RKO (cell line): ENCODE measurements around the gene TENT4A.
"Not testable (repeated sequence)": the region's sequence is repeated elsewhere in the genome, so short reads cannot be mapped to it uniquely, and the experiment has no call there.

Experiments used
- DNase-seq: peaks from one replicate; pipeline ENCODE4 v3.0.0-alpha.2; 2016; ENCODE audit warnings: low spot score

TENT4A gene

DNA sequence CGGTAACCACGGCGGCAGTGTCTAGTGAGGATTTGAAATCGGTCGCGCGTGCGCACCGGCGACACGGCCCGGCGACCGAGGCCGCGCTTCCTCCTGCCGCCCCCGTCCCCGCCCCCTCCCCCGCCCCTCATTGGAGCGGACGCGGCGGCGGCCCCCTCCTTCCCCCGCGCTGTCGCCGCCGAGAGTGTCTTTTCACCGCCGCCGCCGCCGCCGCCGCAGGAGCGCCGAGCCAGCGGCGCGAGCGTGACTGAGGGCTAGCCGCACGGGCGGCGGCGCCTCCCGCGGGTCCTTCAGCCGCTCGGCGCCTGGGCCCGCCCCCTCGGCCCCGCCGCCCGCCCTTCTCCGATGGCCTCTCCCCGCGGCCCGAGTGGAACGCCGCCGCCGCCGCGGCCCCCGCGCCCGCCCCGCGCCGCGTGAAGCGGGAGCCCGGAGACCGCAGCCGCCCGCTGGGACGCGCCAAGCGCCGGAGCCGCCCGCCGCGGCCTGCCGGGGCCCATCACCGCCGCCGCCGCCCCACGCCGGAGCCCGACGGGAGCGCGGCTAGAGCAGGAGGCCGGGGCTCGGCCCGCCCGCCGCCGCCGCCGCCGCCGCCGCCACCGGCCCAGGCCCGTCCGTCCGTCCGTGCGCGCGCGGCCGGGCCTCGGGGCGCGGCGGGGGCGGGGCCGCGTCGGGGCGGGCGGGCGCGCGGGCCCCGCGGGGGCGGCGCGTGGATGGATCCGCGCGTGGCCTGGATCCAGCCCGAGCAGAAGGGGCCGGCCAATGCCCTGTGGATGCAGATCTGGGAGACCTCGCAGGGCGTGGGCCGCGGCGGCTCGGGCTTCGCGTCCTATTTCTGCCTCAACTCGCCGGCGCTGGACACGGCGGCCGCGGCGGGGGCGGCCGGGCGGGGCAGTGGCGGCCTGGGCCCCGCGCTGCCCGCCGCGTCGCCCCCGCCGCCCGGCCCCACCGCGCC is at the start of gene TENT4A:
TSS of gene TENT4A (plus strand) at position 159 of the 952 bp plus-strand sequence. CDS start at position 711, 552 bp downstream.
- no peak for DNase-seq

DNA sequence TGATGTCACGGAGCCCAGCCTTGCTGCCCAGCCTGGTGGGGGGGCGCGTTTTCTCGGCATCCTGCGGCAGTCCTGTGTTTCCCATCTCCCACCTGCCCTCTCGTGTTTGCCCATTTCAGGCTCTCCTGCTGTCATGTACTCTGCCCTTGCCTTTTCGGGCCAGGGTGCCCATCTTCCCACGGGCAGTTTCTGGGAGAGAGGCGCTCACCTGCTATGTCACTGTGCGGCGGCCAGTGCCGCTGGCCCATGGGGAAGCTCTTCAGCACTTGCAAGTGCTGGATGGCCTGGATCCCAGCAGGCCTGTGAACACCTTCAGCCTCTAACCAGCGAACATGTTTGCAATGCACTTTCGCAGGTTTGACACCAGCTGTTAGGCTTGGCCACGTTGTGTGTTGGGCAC is 46.5 kb upstream of the TENT4A start:
- DNase-seq, result no peak

DNA sequence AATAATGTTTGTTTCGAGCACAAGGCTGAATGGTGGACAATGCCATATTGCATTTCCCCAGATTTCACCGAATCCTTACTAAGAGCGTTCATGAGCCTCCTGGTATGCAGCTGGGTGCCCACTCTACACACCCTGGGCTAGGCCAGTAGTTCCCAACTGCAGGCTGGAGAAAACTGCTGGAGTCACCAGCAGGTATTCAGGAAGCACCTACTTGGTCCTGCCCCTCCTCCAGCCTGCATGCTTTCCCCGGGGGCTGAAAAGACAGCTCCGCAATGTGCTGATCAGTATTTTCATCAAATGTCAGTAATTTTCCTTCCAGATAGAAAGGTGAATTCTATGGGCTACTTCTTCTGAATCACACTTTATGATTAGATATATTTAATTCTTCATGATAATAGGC is 45.6 kb upstream of the TENT4A start:
- DNase-seq, result no peak

DNA sequence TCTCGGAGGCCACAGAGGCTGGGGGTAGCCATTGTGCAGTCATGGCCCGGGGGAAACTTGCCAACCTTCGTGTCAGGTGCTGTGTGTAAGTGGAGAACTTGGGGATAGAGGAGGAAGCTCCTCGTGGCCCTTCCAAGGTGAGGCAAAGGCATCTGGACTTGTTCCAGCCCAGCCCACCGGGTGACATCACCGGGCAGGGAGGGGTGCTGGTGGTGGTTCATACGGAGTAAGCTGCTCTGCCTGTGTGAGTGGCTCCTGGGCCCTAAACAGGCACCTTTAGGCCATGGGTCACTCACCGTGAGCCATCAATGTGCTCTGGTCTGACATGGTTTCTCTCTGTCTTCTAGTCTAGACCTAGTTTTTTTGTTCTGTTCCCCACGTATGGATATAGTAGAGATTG is 44.5 kb upstream of the TENT4A start:
- not testable (repeated sequence) for DNase-seq

DNA sequence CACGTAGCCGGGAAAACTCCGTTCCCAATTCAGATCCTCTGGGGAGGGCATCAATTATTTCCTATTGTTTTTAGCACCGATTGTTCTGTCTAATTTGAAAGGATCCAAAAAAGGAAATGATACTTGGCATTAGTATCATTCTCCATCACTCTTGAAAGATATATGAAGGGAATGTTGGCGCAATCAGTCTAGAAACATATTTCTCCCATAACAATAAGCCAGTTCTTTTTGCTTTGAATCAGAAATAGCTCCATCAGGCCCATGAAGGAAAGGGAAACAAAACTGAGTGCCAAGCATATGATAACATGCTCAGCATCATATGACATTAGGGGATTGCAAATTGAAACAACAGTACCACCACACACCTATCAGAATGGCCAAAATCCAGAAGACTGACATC is 40.2 kb upstream of the TENT4A start:
- DNase-seq, result no peak

DNA sequence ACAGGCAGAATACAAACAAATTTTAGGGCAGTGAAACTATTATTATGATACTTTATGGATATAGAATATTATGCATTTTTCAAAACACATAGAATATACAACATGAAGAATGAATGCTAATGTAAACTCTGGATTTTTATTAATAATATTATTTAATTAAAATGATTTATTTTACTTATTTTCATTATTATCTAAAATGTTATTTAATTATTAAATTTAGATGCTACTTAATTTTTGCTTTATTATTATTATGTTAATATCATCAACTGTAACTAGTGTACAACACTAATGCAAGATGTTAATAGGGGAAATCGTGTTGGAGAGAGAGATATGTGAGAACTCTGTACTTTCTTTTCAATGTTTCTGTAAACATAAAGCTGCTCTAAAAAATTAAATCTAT is 39.3 kb upstream of the TENT4A start:
- DNase-seq, result no peak

DNA sequence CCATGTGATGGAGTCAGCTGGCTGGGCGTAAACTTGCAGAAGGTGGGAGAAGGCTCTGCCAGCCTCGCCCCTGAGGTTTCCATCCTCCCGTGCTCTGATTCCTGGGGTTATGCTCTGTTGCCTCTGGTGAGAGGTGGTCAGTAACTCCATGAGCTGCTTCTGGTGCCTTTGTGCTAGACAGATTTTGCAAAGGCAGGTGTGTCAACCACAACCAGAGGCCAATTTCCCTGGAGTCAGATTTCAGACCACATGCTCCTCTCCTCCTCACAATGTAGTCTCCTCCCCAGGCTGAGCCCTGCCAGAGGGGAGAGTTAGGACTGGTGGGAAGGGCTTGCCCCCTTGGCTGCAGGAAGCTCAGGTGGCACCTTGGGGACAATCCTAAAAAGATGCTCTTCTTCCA is 38.8 kb upstream of the TENT4A start:
- no peak for DNase-seq

DNA sequence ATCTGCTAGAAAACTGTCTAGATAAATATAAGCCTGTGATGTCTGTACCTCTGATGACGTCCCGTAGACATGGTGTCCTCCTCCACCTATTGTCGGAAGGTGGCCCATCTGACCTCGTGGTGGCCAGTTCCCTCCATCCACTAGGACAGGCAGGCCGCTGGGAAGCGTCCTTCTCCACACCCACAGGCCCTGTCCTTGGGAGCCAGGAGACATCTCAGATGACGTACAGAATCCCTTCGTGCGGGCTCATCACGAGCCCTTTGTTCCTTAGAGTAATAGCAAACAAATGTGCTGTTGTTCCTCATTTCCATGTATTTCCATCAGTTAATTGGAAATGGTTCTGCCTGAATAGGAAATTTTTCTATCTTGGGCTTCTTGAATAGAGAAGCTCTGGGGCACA is 38.3 kb upstream of the TENT4A start:
- no peak for DNase-seq

DNA sequence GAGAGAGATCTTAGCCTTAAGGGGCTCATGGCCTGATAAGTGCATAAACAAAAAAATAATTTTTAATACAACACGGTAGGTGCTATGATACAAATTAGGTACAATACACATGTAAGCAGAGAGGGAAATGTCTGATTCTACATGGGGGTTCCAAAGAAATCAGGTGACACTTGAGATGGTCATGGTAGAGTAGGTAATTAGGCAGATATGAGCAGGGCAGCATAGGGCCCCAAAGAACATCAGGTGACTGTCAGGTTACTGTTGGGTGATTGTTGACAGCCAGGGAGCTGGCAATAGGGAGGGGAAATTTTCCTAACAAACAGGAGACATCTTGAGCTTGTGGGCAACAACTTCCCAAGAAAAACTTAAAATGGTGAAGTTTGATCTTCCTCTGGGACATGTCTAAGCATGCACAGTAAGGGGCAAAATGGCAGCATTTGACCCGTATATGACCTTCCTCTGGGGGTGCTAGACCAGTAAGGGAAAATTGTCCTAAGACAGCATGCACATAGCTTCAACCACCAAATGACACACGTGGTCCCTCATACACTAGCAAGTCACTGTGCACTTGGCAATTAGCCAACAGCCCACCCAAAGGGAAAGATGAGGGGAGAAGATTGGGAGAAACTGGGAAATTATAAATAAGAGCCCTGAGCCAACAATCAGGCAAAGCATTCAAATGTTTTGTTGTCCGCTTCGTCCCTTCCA is 37.3 kb upstream of the TENT4A start:
- DNase-seq, result no peak

DNA sequence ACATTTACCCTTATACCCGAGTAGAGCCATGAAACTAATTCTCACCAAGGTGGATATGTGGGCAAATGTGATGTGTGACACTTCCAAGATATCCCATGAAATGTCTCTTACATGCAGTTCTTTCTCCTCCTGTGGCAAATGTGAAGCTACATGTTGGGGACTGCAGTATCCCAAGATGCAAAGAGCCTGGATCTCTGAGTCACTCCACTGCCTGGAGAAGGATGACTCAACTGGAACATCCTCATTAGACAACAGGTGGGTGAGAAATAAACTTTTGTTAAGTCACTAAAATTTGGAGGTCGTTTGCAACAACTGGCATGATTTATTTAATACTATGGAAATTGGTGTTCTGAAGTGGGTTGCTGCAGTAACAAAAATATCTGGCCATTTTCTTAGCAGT is 36.5 kb upstream of the TENT4A start:
- DNase-seq, result peak; percentile 51

DNA sequence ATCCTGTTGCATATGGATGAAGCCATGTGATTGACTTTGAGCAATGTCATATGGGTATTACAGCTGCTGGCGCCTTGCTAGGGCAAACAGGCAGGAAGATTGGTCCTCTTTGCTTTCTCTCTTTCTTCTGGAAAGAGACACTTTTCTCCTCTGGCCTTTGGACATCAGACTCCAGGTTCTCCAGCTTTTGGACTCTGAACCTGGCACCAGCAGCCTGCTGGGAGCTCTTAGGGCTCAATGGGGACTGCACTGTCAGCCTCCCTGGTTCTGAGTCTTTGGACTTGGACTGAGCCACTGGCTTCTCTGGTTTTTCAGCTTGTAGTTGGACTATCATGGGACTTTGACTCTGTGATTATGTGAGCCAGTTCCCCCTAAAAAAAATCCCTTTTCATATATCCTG is 34.8 kb upstream of the TENT4A start:
- no peak for DNase-seq

DNA sequence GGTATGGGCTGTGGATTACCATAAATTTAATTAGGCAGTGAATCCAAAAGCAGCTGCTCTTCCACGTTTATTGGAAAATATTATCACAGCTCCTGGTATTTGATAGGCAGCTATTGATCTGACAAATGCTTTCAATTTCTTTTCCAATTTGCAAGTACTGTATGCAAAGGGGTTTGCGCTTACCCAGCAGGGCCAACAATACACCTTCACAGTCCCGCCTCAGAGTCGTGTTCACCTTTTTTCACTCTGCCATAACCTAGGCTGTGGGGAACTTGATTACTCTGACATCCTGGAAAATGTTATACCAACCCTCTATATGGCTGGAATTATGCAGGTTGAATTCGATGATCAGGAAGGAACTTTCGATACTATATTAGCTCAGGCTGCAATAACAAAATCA is 32.3 kb upstream of the TENT4A start:
- no peak for DNase-seq

DNA sequence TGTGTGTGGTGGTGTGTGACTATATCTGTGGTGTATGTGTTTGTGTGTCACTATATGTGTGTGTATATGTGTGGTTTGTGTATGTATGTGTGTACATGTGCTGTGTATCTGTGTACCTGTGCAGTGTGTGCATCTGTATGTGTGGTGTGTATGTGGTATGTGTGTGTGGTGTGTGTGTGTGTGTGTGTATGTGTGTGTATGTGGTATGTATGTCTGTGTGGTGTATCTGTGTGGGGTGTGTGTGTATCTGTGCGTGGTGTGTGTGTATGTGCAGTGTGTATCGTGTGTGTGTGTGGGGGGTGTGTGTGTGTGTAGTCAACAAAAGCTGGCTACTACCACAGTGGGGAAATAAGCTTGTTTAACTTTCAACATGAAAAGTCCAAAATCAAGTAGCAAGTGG is 31.6 kb upstream of the TENT4A start:
- DNase-seq, result no peak

DNA sequence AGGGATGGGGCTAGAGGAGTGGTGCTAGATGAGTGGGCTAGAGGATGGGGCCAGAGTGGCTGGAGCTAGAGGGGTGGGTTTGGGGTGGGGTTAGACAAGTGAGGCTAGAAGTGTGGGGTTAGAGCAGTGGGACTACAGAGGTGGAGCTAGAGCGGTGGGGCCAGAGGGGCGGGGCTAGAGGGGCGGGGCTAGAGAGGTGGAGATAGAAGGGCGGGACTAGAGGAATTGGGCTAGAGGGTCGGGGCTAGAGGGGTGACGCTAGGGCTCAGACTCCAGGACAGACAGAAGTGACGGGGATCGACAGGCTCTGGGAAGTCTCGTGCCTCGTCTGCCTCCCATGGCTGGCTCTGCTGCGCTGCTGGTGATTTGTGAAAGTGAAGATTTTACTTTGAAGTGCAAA is 31.0 kb upstream of the TENT4A start:
- DNase-seq, result no peak

DNA sequence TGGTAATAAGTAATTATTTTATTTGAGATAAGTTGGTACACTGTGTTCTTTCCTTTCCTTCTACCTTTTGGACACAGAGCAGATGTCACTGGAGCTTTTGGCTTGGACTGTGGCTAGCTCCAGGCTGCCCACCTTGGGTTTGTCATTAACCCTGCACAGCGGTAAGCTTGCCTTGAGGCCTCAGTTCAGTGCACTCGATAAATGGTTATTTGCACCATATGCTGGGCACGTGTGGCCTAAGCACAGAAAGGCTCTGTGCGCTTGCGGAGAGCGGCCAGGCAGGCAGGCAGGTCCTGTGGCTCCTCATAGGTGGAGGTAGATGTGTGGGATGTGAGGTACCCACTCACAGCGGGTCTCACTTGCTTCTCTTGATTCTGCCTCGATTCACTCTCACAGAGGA is 30.0 kb upstream of the TENT4A start:
- no peak for DNase-seq

DNA sequence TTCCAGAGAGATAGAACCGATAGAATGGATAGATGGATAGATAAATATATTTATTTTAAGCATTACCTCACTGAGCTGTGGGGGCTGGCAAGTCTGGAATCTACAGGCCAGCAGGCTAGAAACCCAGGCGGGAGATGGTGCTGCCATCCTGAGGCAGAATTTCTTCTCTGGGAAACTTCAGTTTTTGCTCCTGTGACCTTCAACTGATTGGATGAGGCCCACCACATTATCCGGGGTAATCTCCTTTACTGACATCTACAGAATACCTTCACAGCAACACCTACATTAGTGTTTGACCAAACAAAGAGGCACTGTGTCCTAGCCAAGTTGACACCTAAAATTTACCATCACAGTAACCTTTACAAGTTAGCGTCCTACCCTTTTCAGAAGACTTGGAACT is 29.2 kb upstream of the TENT4A start:
- DNase-seq, result no peak

DNA sequence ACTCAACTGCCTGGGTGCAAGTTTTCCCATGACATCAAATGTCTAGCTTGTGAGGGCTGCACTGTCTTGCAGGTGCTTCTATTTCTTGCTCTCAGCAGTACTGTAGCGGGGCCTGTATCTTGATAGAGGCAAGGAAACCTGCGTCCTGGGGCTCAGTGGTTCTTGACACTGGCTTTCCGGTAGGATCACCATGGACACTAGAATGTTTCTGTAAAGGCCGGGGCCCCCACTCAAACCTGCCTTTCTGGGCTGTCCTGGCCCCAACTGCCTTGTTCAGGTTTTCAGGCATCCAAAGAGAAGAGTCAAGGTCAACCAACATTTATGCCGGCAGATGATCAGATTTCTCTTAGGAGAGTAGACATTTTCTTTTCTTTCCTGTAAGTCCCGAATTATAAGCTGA is 26.7 kb upstream of the TENT4A start:
- no peak for DNase-seq

DNA sequence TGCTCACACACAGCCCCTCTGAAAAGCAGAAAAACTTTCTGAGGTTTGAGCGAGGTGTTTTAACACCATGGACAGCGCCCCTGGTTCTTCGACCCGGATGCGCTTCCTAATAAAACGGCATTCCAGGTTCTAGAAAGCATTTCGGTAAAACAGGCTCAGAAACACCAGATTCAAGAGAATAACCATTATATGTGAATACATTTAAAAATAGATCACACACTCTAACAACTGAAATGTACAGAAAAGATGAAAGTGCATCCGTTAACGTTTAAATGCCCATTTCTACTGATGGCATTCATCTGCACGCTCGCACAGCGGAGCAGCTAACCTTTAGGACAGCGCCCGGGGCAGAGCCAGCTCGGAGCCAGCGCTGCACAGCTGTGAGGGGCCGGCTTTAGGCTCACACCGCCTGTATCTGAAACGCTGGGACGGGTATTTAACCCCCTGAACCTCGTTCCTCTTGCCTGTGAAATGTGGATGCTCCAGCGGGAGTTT is 26.3 kb upstream of the TENT4A start:
- DNase-seq, result no peak

DNA sequence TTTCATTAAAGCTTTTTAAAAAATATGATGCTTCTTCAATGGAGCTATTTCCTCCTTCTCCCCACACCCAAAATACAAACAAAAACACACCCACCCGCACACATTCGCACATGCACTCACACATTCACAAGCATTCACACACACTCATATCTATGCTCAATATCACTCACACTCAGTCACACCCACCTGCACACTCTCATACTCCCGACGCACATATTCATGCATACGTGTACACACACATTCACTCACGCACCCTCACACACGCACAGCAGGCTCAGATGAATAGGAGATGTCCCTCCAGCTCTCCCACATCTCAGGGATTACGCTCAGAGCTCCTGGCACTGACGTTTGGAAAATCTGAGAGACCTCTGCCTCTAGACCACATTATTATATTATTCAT is 25.7 kb upstream of the TENT4A start:
- DNase-seq, result no peak

DNA sequence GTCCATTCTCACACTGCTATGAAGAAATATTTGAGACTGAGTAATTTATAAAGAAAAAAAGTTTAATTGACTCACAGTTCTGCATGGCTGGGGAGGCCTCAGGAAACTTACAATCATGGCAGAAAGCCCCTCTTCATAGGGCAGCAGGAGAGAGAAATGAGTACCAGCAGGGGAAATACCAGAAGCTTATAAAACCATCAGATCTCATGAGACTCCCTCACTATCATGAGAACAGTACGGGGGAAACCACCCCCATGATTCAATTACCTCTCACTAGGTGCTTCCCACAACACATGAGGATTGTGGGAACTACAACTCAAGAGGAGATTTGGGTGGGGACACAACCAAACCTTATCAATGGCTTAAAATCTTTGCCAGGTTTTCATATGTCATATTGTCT is 20.3 kb upstream of the TENT4A start:
- DNase-seq, result no peak

DNA sequence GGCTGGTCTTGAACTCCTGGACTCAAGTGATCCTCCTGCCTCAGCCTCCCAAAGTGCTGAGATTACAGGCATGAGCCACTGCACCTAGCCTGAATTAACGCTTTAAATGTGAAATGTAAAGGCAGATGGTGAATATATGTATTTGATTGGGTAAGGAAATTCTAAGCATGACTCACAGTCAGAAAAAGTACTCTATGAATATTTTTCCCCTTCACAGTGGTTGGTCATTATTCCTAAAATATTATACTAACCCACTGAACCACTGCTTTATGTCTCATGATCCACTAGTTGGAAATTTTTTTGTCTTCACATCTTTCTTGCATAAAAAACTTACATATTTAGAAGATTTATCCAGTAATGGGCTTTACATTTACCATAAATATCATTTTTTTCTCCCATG is 14.5 kb upstream of the TENT4A start:
- DNase-seq, result no peak

DNA sequence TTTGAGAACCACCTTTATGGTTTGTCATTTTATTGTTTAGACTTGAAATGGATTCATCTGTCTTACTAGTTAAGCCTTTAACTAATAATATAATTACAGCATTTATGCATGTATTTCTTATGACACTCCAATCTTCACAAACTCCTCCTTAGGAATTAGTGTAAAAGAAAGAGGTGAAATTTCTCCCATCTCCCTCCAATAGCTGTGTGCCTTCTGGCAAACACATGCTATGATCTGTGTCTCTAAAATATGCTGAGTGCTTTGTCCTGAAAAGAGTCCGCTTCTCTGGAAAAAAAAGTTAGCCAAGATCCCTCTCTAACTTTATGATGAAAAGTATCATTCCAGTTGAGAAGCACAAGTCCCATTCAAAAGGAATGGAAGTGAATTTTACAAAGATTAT is 13.9 kb upstream of the TENT4A start:
- DNase-seq, result no peak

DNA sequence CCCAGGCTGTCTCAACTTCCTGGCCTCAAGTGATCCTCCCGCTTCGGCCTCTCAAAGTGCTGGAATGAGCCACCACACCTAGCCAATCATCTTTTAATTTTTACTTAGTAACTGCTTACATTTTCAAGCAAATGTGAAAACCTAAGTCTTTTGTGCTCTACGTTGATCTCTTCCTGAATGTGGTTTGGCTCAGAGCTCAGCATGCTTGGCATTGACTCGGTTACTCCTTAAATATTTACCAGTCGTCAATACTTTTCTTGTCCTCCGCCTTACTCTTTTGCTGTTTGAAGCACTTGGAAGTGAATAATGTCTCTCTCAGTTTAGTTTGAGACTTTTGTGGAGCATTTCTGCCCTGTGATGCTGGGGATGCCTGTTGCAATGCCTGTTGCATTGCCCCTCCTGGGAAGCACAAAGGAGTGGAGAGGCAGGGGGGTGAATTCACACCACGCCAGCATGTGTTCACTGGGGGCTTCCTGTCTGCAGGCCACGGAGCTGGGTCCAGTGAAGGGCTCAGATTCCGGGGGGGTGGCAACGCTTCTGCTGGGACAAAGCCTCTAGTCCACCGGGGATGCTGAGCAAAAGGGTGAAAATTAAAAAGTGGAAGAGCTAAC is 13.1 kb upstream of the TENT4A start:
- DNase-seq, result no peak
